IPS-15b (cell line): ENCODE measurements around the gene SBK3.

Experiments
- H3K27me3 ChIP-seq: one replicate; pipeline ENCODE4 v1.6.1; 2013; ENCODE audit warnings: low read length; ENCODE audit not compliant: control insufficient read depth, insufficient read depth
- H3K36me3 ChIP-seq: one replicate; pipeline ENCODE4 v1.6.1; 2013; ENCODE audit warnings: low read length; ENCODE audit not compliant: control insufficient read depth, insufficient read depth
- H3K4me1 ChIP-seq: one replicate; pipeline ENCODE4 v1.6.1; 2013; ENCODE audit warnings: mild to moderate bottlenecking, low read length; ENCODE audit not compliant: control insufficient read depth, insufficient read depth
- H3K4me3 ChIP-seq: one replicate; pipeline ENCODE4 v1.5.1; 2013; ENCODE audit warnings: low read depth, low read length
- H3K9ac ChIP-seq: one replicate; pipeline ENCODE4 v1.6.1; 2013; ENCODE audit warnings: low read depth, mild to moderate bottlenecking, low read length
- H3K9me3 ChIP-seq: one replicate; pipeline ENCODE4 v1.6.1; 2013; ENCODE audit warnings: mild to moderate bottlenecking, low read length; ENCODE audit not compliant: control insufficient read depth, insufficient read depth

SBK3 gene

GRCh38 chr19:55546822-55547614 lies 1.7 kb upstream of the SBK3 start:
- no peak overlapping the region for H3K9ac ChIP-seq
- H3K27me3 ChIP-seq = no peaks in the 10 kb centered on the region
- no peaks in the 10 kb centered on the region for H3K36me3 ChIP-seq
- peaks cover 7% of the 10 kb centered on the region for H3K4me1 ChIP-seq
- H3K9me3 ChIP-seq = no peaks in the 10 kb centered on the region
- H3K4me3 ChIP-seq = no peak overlapping the region

GRCh38 chr19:55546011-55546410 lies 668 bp upstream of the SBK3 start:
- Histone ChIP-seq H3K9ac (no peak overlapping the region), H3K9me3 (no peaks in the 10 kb centered on the region), H3K36me3 (no peaks in the 10 kb centered on the region), H3K4me1 (peaks cover 7% of the 10 kb centered on the region), H3K4me3 (no peak overlapping the region), H3K27me3 (no peaks in the 10 kb centered on the region)

GRCh38 chr19:55544776-55545439 lies 435 bp downstream of the SBK3 start:
- Histone ChIP-seq H3K4me1 (peaks cover 7% of the 10 kb centered on the region), H3K36me3 (no peaks in the 10 kb centered on the region), H3K27me3 (no peaks in the 10 kb centered on the region), H3K9ac (no peak overlapping the region), H3K4me3 (no peak overlapping the region), H3K9me3 (no peaks in the 10 kb centered on the region)

GRCh38 chr19:55544014-55544413 lies 1.3 kb downstream of the SBK3 start:
- Histone ChIP-seq H3K4me1 (peaks cover 7% of the 10 kb centered on the region), H3K4me3 (no peak overlapping the region), H3K36me3 (no peaks in the 10 kb centered on the region), H3K9ac (no peak overlapping the region), H3K9me3 (no peaks in the 10 kb centered on the region), H3K27me3 (no peaks in the 10 kb centered on the region)

GRCh38 chr19:55543567-55543966 lies 1.8 kb downstream of the SBK3 start:
- H3K4me1 ChIP-seq = peaks cover 7% of the 10 kb centered on the region
- H3K36me3 ChIP-seq = no peaks in the 10 kb centered on the region
- H3K9ac ChIP-seq = no peak overlapping the region
- H3K9me3 ChIP-seq = no peaks in the 10 kb centered on the region
- no peak overlapping the region for H3K4me3 ChIP-seq
- H3K27me3 ChIP-seq = no peaks in the 10 kb centered on the region

GRCh38 chr19:55542292-55542855 lies 3.0 kb downstream of the SBK3 start:
- Histone ChIP-seq H3K4me3 (no peak overlapping the region), H3K36me3 (no peaks in the 10 kb centered on the region), H3K27me3 (no peaks in the 10 kb centered on the region), H3K9ac (no peak overlapping the region), H3K4me1 (peaks cover 7% of the 10 kb centered on the region), H3K9me3 (no peaks in the 10 kb centered on the region)

- Histone ChIP-seq H3K27me3 (no peaks in the 10 kb centered on the region), H3K4me3 (no peak overlapping the region), H3K9me3 (no peaks in the 10 kb centered on the region), H3K4me1 (peaks cover 4% of the 10 kb centered on the region), H3K9ac (no peak overlapping the region), H3K36me3 (no peaks in the 10 kb centered on the region)
Observed at GRCh38 chr19:55541091-55541490, 4.3 kb downstream of the SBK3 start.

- no peak overlapping the region for H3K9ac ChIP-seq
- peaks cover 2% of the 10 kb centered on the region for H3K4me1 ChIP-seq
- no peaks in the 10 kb centered on the region for H3K9me3 ChIP-seq
- H3K27me3 ChIP-seq = no peaks in the 10 kb centered on the region
- no peak overlapping the region for H3K4me3 ChIP-seq
- no peaks in the 10 kb centered on the region for H3K36me3 ChIP-seq
Observed at GRCh38 chr19:55540619-55541018, 4.7 kb downstream of the SBK3 start.

- H3K4me1 ChIP-seq = peaks cover 2% of the 10 kb centered on the region
- H3K36me3 ChIP-seq = no peaks in the 10 kb centered on the region
- no peaks in the 10 kb centered on the region for H3K9me3 ChIP-seq
- no peaks in the 10 kb centered on the region for H3K27me3 ChIP-seq
- no peak overlapping the region for H3K9ac ChIP-seq
- H3K4me3 ChIP-seq = no peak overlapping the region
Observed at GRCh38 chr19:55539090-55539984, 6.0 kb downstream of the SBK3 start.

- H3K9ac ChIP-seq = no peak overlapping the region
- no peak overlapping the region for H3K4me3 ChIP-seq
- H3K9me3 ChIP-seq = no peaks in the 10 kb centered on the region
- H3K4me1 ChIP-seq = peaks cover 2% of the 10 kb centered on the region
- H3K27me3 ChIP-seq = no peaks in the 10 kb centered on the region
- H3K36me3 ChIP-seq = no peaks in the 10 kb centered on the region
Observed at GRCh38 chr19:55538132-55538531, 7.2 kb downstream of the SBK3 start.

GRCh38 chr19:55537741-55538111 lies 7.6 kb downstream of the SBK3 start:
- no peak overlapping the region for H3K4me3 ChIP-seq
- no peaks in the 10 kb centered on the region for H3K27me3 ChIP-seq
- H3K9me3 ChIP-seq = no peaks in the 10 kb centered on the region
- no peaks in the 10 kb centered on the region for H3K36me3 ChIP-seq
- H3K4me1 ChIP-seq = peaks cover 2% of the 10 kb centered on the region
- no peak overlapping the region for H3K9ac ChIP-seq
